Colonic mucosa (tissue), 4 donors: ENCODE measurements around the gene UCN3. TPM values are rescaled to one million over a fixed set of nuclear protein-coding genes. Genes with fewer than 3 reads are reported as not detected.

ENCODE experiments used
- DNase-seq: peaks from one replicate; pipeline ENCODE4 v3.0.0-alpha.2; 2020
- H3K27ac ChIP-seq: fragments of 200-600 bp; one replicate; pipeline ENCODE4 v1.8.0; 2021
- H3K27me3 ChIP-seq: fragments of 200-600 bp; one replicate; pipeline ENCODE4 v1.8.0; 2021
- H3K36me3 ChIP-seq: fragments of 200-600 bp; one replicate; pipeline ENCODE4 v1.8.0; 2021
- H3K4me1 ChIP-seq: fragments of 200-600 bp; one replicate; pipeline ENCODE4 v1.8.0; 2021; ENCODE audit warnings: mild to moderate bottlenecking
- H3K4me3 ChIP-seq: fragments of 200-600 bp; one replicate; pipeline ENCODE4 v1.8.0; 2021
- H3K9ac ChIP-seq, 2 donors: one replicate each; pipeline ENCODE4 v1.7.0; 2013; ENCODE audit warnings: control low read depth in 2 of 2, low read depth in 2 of 2, low read length in 2 of 2
- H3K9me3 ChIP-seq: fragments of 200-600 bp; one replicate; pipeline ENCODE4 v1.8.0; 2021
- intact Hi-C: fragments of 100-400 bp; cut with DNase I; formaldehyde crosslinking; loops from one replicate; pipeline ENCODE4 v1.14.1; 2022
- total RNA-seq, 2 donors: library from RNA; stranded (reverse); fragmentation: NEBNext Ultra II Directional in 1 of 2; extraction: Animal tissue kit (Norgen Biotek cat#: 25700) in 1 of 2; gene quantifications; one replicate each; pipeline ENCODE4 v1.2.1, GENCODE V29; 2021
- TF ChIP-seq, protein P1 (sequence below): fragments of 200-600 bp; IDR thresholded peaks from one replicate; pipeline ENCODE4 v1.8.0; 2022; ENCODE audit warnings: antibody characterized with exemption, mild to moderate bottlenecking
- donor health status: healthy.
- donor health status: DM: no; HTN: no; CAD: no.
- donor health status: DM: no; HTN: no; CAD: no.

Gene UCN3, protein sequence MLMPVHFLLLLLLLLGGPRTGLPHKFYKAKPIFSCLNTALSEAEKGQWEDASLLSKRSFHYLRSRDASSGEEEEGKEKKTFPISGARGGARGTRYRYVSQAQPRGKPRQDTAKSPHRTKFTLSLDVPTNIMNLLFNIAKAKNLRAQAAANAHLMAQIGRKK
- 1 to 10 TPM; 4.0 TPM for total RNA-seq

DNA sequence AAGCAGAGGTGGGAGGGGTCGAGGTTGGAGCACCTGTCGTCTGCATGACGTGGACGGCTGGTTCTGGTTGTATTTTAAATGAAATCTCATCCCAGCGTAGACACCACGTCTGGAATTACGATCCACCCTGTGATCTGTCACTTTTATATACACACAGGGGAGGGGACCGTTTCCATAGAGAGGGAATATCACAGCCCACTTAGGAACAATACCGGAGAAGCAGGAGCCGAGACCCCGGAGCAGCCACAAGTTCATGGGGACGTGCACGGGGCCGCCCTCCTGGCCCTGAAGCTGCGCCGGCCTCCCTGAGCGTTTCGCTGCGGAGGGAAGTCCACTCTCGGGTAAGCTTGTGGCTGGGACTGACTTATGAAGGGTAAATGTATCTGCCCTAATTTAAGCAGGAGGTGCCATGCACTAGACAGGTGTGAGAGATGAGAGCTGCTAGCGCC is at the start of gene UCN3:
Gene UCN3 (plus strand): TSS at position 77 of the 449 bp plus-strand sequence. CDS start 8,755 bp downstream, outside the sequence.
- Histone ChIP-seq H3K27me3 (no peaks in the 10 kb centered on the region), H3K4me3 (no peak within 1 kb of the TSS), H3K4me1 (no peaks in the 10 kb centered on the region), H3K36me3 (no peaks in the 10 kb centered on the region), H3K9ac (no peak within 1 kb of the TSS), H3K27ac (no peak within 1 kb of the TSS), H3K9me3 (no peaks in the 10 kb centered on the region)
- TF ChIP-seq, protein P1, sequence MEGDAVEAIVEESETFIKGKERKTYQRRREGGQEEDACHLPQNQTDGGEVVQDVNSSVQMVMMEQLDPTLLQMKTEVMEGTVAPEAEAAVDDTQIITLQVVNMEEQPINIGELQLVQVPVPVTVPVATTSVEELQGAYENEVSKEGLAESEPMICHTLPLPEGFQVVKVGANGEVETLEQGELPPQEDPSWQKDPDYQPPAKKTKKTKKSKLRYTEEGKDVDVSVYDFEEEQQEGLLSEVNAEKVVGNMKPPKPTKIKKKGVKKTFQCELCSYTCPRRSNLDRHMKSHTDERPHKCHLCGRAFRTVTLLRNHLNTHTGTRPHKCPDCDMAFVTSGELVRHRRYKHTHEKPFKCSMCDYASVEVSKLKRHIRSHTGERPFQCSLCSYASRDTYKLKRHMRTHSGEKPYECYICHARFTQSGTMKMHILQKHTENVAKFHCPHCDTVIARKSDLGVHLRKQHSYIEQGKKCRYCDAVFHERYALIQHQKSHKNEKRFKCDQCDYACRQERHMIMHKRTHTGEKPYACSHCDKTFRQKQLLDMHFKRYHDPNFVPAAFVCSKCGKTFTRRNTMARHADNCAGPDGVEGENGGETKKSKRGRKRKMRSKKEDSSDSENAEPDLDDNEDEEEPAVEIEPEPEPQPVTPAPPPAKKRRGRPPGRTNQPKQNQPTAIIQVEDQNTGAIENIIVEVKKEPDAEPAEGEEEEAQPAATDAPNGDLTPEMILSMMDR: no peak
- DNase-seq: no peak
- intact Hi-C loops: no loop called here

DNA sequence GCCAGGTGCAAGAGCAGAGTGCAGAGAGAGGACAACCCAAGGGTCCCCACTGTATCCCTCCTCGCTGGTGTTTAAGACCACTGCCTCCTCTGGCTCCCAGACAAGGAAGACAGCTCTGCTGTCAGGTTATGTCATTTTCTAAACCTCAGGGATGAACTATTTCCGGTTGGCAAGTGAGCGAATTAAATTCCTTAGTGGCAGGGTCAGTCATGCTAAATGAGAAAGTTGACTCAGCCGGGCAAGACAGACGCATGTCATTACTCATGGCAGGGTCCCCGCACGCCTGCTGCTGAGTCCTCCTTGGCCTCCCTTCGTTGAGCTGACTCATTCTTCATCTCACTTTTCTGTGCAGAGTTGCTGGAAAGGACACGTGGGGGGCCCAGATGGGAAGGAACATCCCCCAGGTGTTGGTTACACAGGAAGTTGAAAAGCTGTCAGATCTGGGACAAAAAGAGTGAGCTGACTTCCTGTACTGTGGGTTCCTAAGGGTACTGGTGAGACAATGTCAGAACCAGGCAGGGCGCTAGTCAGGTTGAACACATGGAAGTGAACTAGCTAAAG is 47.1 kb upstream of the UCN3 start:
- TF ChIP-seq, protein P1: no peak
- H3K27ac ChIP-seq: no peak overlapping the region
- H3K4me1 ChIP-seq: no peaks in the 10 kb centered on the region
- H3K9me3 ChIP-seq: no peaks in the 10 kb centered on the region
- H3K4me3 ChIP-seq: no peak overlapping the region
- H3K27me3 ChIP-seq: no peaks in the 10 kb centered on the region
- intact Hi-C loops: no loop called here
- no peak for DNase-seq
- no peaks in the 10 kb centered on the region for H3K36me3 ChIP-seq
- no peak overlapping the region for H3K9ac ChIP-seq

DNA sequence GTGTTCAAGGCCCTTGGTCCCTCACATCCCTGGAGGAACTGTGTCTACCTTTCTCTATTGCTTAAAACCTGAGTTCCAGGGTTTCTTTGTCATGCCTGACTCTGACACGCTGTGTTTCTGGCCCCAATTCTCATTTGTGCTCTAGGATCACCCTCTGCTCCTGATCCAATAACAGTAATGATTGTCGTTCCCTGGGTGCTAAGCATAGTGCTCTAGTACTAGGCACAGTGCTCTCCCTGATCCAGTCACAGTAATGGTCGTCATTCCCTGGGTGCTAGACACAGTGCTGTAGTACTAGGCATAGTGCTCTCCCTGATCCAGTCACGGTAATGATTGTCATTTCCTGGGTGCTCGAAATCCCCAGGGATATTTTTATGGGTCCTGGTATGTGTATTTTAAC is 46.6 kb upstream of the UCN3 start:
- Histone ChIP-seq H3K36me3 (no peaks in the 10 kb centered on the region), H3K4me3 (no peak overlapping the region), H3K9ac (no peak overlapping the region), H3K27ac (no peak overlapping the region), H3K27me3 (no peaks in the 10 kb centered on the region), H3K4me1 (no peaks in the 10 kb centered on the region), H3K9me3 (no peaks in the 10 kb centered on the region)
- intact Hi-C loops: no loop called here
- no peak for DNase-seq
- TF ChIP-seq, protein P1: no peak

DNA sequence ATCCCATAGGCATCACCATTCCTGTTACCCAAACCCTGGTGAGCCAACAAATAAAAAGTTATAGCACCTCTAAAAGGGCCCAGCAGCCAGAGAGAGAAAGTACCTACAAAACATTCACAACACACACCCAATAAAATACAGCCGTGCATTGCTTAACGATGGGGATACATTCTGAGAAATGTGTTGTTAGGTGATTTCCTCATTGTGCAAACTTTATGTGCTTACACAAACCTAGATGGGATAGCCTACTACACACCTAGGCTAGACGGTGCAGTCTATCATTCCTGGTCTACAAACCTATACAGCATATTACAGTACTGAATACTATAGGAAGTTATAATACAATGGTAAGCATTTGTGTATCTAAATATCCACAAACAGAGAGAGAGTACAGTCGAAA is 44.9 kb upstream of the UCN3 start:
- Histone ChIP-seq H3K27ac (no peak overlapping the region), H3K4me1 (no peaks in the 10 kb centered on the region), H3K36me3 (no peaks in the 10 kb centered on the region), H3K9ac (no peak overlapping the region), H3K27me3 (no peaks in the 10 kb centered on the region), H3K9me3 (no peaks in the 10 kb centered on the region), H3K4me3 (no peak overlapping the region)
- no peak for DNase-seq
- TF ChIP-seq, protein P1: no peak
- intact Hi-C loops: no loop called here

DNA sequence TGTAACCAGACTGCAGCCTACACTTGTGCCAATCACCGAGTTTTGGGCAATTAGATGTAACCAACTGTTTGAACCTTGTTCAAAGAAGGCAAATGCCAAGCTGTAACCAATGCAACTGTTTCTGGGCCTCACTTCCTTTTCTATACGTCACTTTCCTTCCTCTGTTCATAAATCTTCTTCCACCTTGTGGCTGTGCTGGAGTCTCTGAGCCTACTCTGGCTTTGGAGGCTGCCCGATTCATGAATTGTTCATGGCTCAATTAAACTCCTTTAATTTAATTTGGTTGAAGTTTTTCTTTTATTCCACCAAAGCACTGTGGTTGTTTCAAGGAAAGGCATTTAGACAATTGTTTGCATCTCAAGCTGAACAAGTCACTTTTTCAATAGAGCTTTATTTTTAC is 43.5 kb upstream of the UCN3 start:
- H3K4me1 ChIP-seq: no peaks in the 10 kb centered on the region
- no peak for DNase-seq
- no peaks in the 10 kb centered on the region for H3K27me3 ChIP-seq
- H3K27ac ChIP-seq: no peak overlapping the region
- intact Hi-C loops: no loop called here
- no peak overlapping the region for H3K4me3 ChIP-seq
- TF ChIP-seq, protein P1: no peak
- no peaks in the 10 kb centered on the region for H3K9me3 ChIP-seq
- H3K9ac ChIP-seq: no peak overlapping the region
- H3K36me3 ChIP-seq: no peaks in the 10 kb centered on the region
